HG03521 (cell line): Measurements from ENCODE around the gene DLD.
"Not testable (repeated sequence)": the region's sequence is repeated elsewhere in the genome, so short reads cannot be mapped to it uniquely, and the experiment has no call there.

Source experiments
- ATAC-seq: cut with Tn5 transposase; IDR thresholded peaks from one replicate; pipeline ENCODE4 v1.9.1; 2021; ENCODE audit warnings: mild to moderate bottlenecking, moderate library complexity; ENCODE audit not compliant: unreplicated experiment

The DLD gene

GRCh38 chr7:107914831-107915230 lies 23.8 kb downstream of the DLD start:
- ATAC-seq = no peak

GRCh38 chr7:107915541-107915940 lies 24.6 kb downstream of the DLD start:
- no peak for ATAC-seq

GRCh38 chr7:107917763-107918651 lies 27.0 kb downstream of the DLD start:
- peak; percentile 90 for ATAC-seq

DNA sequence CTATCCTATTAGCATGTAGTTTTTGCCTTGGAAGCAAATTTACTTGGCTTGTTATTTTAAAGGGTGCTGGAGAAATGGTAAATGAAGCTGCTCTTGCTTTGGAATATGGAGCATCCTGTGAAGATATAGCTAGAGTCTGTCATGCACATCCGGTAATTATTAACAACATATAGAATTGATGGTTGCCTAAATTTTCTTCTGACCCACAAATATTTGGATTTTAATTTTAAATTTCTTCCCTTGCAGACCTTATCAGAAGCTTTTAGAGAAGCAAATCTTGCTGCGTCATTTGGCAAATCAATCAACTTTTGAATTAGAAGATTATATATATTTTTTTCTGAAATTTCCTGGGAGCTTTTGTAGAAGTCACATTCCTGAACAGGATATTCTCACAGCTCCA lies 28.0 kb downstream of the DLD start:
- ATAC-seq = no peak

GRCh38 chr7:107920048-107920772 lies 29.2 kb downstream of the DLD start:
- no peak for ATAC-seq

GRCh38 chr7:107921826-107922225 lies 30.8 kb downstream of the DLD start:
- not testable (repeated sequence) for ATAC-seq

DNA sequence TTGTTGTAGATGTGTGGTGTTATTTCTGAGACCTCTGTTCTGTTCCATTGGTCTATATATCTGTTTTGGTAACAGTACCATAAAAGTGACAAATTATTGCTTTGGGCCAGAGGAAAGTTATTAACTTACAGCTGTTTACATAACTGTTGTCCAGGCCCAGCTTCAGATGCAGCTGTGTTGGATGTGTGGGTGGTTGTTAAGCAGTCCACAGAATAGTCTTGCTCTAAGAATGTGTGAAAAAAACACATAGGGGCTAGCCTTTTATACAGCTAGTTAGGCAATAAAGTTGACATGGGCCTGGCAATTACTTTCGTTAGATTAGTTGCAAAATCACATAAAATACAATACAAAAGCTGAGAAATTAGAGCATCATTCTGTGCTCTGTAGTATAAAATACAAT lies 31.9 kb downstream of the DLD start:
- ATAC-seq = no peak

- peak; percentile 84 for ATAC-seq
Observed at GRCh38 chr7:107924841-107925504, 34.0 kb downstream of the DLD start.

DNA sequence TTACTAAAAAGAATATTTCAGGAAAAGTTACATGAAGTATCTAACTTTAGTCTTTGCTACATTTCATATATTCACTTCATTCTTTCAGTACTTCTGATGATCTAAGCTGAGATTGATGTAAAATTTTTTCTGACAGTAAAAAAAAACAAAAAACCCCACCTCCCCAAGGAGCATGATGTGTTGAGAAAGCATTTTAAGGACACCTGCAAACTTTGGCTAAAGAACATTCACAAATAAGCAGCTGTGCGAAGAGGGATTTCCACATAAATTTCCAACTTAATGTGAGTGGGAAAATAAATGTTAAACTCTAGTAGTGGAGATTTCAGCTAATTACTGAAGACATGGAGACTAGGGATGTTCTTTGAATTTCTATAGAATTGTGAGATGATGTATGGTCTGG lies 35.5 kb downstream of the DLD start:
- no peak for ATAC-seq

- ATAC-seq = no peak
Observed at GRCh38 chr7:107931740-107932515, 40.9 kb downstream of the DLD start.

DNA sequence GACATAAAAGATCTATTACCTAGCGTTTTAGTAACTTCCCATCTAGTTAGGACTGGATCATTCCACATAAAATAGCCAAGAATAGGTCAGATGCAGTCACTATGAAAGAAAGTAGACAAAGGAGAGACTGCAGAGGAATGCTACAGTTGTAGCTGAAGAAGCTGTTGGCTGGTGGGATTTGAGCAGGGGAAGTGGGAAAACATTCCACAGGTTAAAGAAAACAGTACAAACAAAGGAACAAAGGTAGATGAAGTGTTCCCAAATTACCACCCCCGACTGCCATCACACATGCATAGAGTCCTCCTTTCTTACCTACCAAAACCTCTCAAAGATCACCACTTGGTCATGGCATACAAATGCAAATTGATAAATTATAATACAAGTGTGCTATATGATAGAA lies 41.8 kb downstream of the DLD start:
- no peak for ATAC-seq

- no peak for ATAC-seq
Observed at GRCh38 chr7:107933386-107934013, 42.5 kb downstream of the DLD start.

DNA sequence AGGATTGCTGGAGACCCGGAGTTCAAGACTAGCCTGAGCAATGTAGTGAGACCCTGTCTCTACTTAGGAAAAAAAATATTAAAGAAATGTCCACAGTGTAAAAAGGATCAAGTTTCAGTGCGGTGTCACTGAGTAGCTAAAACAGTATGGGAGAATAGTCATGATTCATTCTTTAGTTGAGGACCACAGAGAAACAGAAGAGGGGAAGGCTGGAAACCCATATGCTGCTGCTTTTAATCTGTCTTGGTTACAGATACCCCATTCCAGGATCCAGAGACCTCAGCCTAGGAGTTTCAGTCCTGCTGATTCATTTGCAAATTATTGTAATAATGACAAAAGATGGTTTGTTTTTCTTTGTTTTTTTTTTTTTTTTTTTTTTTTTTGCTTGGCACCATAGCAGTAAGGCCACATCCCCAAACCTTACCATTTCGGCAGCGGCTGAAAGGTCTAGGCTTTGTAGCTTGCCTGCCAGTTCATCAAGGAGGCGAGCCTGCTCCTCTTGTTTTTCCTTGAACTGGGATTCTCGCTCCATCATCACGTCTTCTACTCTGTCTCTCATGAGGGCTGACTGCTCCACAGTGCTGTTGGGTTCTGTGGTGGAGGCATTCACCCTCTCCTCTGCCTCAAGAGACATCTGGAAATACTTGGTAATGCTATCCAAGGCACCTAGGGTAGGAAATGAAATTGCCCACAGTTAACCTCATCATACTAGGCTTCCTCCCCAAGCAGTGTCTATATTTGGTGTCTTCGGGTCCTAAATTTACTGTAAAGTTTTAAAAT lies 44.2 kb downstream of the DLD start:
- no peak for ATAC-seq

GRCh38 chr7:107936312-107936711 lies 45.3 kb downstream of the DLD start:
- ATAC-seq = no peak

- ATAC-seq = no peak
Observed at GRCh38 chr7:107937531-107937930, 46.5 kb downstream of the DLD start.

DNA sequence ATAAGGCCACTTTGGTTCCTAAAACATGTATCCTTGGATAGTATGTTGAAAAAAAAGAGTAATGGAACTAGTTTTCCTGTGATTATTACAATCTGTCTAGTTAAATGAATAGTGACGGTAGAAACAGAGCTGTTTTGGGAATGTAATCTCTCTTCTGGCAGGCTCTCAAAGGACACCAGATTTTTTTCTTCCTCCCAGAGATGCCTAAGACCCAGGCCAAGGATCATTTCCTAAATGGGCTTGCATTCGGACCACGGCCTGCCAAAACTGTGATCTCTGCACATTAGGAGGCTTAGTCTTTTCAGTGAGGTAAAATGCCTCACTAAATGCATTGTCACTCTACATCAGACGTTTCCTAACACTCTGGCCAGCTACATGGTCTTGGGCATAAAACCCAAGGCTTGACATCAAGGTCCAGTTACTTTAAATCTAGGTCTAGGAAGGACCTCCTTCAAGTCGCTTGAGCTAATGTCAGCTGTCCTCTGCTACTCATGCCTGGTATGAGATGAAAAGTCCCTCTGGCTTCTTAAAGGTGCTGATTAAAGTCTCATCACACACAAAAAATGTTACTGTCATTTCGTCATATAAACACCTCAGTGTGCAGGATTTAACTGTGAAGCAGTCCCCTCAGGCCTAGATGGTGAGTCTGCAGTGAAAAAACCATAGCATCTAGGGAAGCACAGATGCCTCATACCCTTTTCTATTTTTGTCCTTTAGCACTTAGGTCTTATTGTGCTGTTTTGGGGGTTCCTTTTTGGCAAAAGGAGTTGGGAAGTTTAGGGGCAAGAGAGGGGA lies 47.7 kb downstream of the DLD start:
- no peak for ATAC-seq

DNA sequence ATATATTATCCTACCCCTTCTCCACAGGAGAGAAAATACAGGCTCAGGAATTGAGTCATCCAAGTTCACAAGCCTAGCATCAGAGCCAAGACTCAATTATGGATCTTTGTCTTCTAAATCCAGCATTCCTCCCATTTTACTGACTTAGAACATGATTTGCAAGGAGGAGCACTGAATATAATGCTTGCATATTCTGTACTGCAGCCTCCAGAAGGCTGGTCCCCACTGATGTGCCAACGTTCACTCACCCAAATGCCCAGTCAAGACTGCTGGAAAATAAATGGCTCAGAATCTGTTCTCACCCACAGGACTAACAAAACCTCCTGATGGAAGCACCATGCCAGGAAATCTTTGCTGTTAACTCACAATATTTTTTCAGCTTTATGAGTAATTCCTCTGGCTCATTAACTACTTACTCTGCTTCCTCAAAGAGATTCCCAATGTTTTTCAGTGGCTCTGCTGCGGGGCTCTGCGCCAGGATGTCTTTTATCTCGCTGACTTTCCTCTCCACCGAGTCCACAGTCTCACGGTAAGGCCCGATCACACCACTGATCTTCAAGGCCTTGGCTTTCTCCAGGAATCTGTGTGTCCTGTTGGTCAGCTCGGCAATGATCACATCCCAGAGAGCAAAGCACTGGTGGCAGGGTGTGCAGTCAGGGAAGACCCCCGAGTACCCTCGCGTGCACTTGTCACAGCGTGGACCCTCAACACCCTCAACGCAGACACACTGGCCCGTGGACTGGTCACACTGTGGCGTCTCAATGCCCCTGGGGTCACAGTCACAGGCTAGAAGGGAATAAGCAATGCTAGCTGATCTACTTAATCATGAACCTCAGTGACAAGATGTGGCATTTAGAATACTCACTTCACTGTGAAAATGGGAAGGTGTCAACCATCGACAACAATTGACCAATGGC lies 48.8 kb downstream of the DLD start:
- ATAC-seq = no peak

DNA sequence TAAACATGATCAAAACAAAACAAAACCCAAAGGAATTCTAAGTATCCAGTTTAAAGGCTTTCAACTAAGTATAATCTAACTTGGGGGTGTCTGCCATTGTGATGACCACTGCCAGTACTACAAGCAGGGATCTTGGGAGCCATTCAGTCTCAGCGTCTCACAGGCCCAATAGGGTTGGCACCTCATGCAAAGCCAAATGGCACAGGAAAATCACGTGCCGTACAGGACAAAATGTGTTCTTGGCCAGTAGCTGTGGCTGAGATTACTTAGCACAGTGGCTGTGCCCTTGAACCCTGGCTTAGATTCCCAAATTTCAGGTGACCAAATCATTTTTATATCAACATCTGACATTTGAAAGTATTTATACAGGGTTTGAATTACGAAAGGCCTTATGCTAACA lies 50.0 kb downstream of the DLD start:
- no peak for ATAC-seq
